CD4-positive, alpha-beta T cell treated with Interleukin-17A for 4 hours (primary cell): ENCODE results near the gene HOXD13.

Experiments used
- DNase-seq: peaks from one replicate; pipeline ENCODE4 v3.0.0-alpha.2; 2020; ENCODE audit warnings: mixed read lengths

The HOXD13 gene

DNA sequence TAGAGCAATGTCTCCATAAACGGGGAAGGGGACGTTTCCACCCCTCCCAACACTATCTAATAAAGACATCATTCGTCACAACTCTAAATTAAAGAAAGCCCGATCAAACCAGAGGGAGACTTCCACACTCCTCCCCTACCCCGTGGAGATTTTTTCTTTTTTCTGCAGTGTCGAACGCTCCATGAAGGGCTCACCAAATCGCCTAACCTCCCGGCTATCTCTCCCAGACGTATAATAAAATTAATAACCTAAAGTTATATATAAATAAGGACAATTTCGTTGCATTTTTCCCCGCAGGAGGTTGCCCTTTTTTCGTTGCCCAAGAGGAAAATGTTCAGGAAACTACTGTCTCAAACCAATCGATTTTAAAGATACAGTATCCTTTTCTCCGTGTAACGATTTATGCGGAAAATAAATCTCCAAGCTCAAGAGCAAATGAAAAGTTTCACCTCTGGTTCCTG is 11.1 kb upstream of the HOXD13 start:
- no peak for DNase-seq

DNA sequence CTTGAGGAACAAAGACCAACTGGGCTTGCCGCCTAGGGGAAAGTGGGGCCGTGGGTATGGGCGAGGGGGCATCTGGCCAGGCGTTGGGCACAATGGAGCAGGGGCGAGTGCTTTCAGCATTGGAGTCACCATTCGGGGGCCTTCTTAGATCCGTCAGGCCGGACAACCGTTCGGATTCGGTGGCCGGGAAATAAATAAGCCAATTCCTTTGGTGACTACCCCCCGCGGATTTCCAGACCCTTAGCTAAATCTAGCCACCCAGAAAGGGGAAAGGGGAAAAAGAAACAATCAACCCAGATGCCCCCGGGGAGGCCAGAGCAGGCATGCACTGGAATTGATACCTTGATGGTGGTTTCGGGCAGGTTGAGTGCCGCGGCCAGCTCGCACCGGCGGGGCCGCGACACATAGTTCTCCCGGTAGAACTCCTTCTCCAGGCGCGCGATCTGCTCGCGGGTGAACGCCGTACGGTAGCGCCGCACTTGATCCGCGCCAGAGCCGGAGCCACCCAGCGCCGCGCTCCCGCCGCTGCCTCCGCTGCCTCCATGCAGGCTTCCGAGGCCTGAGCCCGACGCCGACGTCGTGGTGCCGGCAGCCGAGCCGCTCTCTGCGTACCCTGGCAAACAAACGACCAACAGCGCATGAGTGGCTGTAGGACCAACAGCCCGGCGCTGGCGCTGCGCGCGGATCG is 10.5 kb upstream of the HOXD13 start:
- no peak for DNase-seq

DNA sequence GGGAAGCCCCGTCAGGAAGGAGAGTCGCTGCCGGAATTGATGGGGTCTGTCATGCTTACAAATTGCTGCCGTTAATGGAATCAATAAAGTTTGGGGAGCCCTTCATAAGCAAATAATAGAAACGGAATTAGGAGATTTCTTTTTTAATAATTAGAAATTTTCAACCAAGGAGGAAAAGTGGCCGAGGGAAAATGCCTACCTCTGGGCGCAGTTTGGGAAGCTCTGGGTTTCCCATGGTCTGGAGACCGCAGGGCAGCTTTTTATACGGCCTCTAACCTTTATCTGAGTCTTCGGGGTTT is 10.0 kb upstream of the HOXD13 start:
- no peak for DNase-seq

DNA sequence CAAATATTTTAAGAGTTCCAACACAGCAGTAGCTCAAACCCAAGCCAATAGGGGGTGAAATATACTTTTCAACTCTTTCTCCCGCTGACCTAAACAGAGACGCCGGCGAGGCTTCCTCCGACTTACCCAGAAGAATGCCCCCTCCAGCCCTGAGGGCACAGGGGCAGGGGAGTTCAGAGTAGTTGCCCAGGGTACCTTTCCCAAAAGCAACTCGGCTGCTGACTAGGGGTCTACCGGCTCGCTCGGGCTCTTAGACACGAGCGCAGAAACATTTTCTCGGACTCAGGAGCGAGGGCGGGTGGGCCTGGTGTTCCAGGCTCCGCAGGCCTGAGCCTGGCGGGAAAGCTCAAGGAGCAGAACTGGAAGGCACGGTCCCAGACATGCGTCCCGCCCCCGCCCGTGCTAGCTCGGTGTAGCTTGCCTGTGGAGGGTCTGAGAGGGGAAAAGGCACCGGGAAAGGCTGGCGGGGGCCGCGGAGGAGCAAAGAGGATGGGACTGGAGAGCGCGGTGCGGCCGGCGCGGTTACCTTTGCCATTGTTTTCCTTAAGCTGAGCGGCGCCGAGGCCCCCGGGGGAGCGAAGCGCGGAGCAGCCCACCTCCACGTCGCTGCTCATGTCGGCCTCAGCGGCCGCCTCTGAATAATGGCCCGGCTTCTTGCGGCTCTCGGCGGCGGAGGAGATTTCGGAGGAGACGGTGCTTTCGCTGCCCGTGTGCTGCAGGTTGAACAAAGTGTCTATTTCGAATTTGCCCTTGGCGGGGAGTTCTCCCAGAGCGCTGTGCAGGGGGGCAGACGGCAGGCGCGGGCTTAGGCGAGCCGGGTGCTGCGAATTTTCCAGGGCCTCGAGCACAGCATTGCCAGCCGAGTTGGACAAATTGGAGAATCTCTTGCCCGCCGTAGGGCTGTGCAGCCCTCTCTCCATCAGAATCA is 9.4 kb upstream of the HOXD13 start:
- DNase-seq = no peak

DNA sequence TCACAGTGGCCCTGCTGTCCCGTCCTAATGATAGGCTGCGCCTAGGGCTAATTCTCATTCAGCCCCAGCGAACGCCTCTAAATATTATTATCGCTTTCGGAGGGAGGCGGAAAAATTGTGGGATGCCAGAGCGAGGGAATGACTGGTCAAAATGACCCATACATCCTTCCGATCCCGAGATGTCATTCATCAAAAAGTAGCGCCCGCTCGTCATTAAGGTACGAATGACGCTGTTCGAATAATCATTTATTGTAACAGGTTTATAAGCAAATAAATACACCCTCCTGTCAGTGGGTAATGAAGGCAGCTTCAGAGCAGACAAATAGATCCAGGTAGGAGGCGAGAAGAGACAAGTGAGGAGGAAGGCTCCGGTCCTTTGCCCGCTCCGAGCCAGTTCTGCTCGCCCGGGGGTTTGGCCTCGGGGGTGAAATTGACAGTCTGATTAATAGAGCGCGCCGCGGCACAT is 8.7 kb upstream of the HOXD13 start, which contains the start of gene EVX2:
TSS of gene EVX2 (minus strand) at position 167 of the 466 bp plus-strand sequence. CDS start 186 bp downstream, outside the sequence.
- DNase-seq = no peak

DNA sequence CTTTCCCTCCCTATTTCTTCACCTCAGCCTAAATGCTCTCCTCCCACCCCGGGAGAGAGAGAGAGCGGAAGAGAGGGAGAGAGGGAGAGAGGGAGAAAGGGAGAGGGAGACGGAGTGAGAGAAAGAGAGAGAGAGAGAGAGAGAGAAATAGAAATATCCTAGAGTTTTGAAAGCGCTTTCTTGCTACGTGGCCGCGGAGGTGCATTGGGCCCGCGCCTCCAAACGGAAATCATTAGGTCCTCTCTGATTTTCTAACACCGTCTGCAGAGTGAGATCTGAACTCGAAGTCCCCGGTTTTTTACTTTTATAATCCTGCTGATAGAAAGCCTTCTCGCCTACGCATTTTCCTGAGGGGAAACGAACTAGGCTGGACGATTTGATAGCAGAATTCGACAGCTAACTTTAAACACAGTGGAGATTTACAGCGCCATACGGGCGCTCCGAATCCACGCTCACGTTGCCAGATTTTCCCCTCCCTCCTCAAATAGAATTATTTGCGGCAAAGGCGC is 7.9 kb upstream of the HOXD13 start:
- no peak for DNase-seq

DNA sequence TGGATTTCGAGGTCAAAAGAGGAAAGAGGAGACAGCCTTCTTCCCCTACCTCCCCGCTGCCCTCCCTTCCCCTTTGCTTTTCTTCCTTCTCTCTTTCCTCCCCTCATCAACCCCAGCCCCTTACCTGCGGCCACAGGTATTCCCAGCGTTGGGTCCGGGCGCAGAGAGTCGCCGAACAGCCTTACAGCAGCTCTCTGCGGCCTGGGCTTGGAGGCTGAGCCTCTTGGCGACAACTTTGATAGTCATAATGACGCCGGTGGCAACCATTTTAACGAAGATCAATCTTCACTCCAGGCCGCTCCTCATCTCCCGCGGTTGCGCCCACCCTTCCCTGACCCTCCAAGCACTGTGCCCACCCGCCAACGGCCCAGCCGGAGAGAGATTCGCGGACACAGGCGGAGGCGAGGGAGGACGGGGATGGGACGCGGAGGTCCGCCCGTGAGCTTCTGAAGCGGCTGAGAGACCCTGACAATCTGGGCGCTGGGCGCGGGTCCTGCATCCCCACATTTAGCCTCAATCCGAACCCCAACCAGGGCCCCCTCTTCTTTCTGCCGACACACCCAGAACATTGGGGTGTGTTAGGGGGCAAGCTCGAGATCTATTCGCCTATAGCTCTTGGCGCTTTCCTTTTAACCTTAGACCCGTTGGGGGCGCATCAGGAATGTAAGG is 7.3 kb upstream of the HOXD13 start:
- no peak for DNase-seq

DNA sequence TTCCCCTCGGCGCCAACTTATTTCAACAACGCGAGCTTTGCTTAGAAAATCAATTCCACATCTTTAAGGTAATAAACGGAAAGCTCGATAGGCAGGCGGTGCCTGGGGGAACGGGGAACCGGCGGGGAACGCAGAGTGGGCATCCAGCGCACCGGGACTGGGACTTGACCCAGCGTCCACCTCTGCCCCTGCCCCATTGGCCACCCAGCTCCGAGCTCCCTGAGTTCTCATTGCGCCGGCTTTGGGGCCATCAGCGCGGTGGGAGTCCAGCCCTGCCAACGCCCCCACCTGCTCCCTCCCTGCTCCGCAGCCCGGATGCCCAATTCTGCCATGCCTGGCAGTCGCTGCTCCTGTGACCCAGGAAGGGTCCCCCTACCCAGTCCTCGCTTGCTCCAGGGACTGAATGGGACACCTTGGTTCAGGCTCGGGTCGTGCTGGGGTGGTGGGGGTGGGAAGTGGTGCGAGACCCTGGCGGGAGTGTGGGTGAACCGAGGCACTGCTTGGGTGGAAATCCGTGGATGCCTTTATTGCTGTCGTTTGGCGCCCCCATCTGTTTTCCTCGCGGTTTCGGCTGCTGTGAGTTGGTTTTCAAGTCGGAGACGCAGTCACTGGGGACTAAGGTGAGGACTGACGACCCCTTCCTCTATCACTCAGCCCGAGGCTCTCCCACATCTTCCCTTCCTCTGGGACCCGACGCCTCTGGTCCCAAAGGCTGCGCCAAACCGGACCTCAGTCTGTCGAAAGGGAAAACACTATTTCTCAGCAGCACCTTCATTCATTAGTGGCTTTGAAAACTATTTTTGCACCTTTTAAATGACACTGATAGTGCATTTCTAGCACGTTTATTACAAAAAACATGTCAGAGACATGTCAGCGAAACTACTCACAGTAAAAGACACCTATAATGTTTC is 6.4 kb upstream of the HOXD13 start:
- DNase-seq = no peak

DNA sequence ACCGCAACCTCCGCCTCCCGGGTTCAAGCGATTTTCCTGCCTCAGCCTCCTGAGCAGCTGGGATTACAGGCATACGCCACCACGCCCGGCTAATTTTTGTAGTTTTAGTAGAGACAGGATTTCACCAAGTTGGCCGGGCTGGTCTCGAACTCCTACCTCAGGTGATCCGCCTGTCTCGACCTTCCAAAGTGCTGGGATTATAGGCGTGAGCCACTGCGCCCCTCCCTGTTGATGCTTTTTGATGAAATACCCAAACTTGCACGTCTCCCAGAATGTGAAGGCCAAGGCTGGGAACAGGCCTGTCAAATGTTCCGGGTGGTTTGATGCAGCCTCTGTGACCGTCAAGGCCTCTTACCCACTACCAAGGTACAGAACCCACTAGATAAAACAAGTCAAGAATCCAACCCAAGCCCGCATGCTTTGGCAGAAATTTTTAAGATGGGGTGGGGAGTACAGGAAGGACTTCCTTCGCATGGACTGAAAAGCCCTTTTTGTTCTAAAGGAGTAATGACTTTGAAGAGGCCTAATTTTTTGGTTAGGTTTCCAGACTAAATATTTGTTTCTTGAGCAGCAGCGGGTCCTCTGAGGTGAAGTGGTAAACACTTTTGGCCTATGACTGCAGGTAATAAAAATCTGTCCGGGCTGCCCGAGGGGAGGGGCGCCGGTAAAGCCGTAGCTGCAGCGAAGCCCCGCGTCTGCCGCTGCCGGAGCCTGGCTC is 5.0 kb upstream of the HOXD13 start:
- no peak for DNase-seq

DNA sequence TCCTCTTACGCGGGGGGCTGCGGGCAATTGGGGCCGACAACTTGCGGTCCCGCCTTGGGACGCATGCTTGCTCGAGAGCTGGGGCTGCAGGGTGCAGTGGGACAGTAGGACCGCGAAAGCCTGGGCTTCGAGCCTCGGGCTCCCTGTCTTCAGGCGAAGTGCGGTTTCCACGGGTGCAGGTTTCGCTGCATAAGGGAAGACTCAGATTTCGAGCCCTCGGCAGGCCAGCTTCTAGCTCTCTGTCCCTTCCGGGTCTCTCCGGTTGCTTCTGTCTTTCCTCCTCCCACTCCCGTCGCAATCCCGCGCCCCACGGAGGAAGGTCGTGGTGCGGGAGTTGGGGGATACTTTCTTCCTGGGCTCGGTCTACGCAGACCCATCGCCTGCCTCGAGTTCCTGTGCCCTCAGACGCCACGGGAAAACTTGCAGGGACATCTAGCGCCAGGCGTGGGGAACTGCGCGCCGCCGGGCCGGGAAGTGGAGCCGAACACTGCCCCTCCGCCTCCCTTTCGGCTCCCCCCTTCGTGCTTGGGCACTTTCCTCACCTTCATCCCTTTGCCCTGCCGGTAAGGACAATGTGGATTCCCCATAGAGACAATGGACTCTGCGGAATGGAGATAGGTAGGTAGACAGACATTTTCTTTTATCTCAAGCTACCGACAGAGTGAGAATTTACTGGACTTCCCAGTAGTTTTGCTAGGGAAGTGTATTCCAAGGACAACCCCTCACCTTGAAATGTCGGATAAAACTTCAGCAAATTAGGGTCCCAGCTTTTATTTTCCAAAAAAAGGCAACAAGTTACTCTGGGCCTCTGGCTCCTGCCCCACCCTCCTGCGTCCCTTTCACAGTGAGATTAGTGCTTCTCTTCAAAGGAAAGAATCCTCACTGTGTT is 4.2 kb upstream of the HOXD13 start:
- peak; percentile 27 for DNase-seq

DNA sequence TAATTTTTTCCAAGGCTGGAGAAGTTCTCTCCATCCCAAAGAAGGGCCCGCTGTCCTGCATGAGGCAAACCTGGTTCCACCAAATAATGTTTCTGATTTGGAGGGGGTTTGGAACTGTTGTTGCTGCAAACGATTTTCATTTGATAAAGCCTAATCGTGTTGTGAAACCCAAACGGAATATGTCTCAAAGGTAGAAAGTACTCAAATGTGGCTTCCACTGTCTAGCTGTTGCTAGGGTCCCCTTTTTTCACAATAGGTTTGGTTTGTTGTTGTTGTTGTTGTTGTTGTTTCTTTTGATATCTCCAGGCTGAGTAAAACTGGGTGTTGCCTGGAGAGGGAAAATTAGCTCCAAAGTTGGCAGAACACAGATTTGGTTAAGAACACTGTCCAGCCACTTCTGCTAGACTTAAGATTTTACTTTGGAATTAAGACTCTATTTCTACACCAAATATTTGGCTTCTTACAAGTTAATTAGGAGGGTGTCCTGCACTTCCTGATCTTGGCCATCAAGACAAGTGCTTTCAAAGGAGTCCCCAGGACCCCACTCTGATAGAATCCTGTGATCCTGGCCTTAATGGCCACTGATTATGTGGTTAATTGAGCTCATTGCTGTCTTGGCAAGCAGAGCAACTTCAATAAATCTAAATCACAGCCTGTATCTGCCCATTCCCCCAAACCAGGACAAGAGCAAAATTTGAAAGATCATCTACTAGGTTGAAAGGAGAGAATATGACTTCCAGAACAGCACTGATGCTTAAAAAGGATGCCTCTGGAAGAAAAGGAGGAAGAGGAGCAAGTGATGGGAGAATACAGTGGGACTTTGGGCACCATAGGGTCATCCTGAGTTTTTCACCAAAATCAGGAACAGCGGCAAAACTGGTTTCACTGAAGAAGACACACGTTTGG is 3.3 kb upstream of the HOXD13 start:
- no peak for DNase-seq

DNA sequence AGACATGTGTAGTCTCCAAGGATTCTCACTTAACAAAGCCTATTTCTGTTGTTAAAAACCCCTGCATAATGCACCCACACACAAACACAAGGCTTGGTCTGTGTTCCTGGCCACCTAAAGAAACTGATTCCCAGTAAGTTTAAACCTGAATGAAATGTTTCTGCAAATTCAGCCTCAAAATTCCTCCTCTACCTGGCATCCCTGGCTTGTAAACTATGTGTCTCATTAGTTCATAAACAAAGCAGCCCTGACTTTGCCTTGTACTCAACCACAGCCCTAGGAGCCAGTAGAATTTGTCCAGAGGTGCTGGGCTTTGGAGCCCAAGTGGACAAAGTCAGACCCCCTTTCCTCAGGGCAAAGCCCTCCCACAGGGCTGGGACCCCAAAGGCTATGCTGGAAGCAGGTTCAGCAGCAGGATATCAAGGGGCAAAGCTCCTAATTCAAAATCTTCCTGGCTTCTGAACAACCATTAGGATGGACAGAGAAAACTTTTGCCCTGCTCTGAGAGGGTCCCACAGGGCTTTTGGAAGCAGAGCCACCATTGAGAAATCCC is 2.6 kb upstream of the HOXD13 start:
- no peak for DNase-seq

DNA sequence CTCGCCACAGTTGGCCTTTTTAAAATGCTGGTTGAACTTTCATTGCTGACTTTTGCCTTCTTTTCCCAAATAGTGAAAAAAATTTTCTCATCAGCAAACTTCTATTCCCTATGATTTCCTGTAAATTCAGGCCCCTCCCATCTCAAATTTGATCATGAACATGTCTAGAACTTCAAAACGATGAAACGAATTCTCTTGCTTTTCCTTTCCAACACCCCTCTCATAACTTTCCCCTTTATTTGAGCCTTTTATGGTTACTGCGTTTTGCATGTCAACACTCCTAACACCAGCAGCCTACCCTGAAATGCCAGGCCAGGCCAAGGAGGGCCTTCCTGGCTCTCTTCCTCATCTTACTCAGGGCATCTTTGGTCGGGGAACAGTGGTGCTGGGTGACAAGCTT is 1.7 kb upstream of the HOXD13 start:
- DNase-seq = no peak

DNA sequence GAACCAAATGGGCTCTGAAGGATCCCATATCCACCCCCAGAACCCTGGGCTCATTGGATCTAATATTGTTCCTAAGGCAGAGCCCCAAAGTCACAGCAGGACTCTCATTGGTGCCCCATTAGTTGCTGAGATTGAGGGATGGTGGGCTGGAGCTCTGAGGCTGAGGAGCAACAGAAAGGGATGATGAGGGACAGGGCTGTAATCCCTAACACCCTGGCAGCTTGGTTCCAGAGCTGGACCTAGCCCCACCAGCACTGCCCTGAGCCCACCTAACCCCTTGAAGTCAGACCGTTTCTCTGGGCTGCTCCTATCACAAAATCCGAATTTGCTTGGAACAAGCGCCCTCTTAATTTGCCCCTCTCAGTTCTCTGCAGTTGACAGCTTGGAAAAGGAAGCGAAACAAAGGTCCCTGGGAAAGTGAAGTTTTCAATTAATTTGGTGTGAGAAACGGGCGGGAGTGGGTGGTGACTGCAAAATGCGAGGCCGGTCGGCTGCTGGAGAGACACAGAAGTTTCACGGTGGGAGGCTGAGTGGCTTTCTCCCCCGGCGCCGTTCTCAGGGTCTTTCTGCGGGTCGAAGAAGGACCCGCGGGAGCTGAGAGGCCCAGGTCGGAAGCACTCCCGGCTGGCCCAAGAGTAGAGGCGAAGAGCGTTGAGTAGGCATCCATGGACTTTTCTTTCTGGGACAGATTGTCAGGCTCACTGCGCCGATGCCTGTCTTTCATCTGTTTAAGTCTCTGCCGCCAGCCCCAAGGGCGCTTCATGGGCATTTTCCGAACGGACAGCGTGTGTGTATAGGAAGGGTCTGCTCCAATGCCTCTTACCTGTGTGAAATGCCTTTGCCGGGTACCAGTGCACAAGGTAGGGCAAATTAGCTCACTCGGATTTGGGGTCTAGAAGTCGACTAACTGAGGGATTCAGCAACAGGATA is 927 bp upstream of the HOXD13 start:
- DNase-seq = no peak

DNA sequence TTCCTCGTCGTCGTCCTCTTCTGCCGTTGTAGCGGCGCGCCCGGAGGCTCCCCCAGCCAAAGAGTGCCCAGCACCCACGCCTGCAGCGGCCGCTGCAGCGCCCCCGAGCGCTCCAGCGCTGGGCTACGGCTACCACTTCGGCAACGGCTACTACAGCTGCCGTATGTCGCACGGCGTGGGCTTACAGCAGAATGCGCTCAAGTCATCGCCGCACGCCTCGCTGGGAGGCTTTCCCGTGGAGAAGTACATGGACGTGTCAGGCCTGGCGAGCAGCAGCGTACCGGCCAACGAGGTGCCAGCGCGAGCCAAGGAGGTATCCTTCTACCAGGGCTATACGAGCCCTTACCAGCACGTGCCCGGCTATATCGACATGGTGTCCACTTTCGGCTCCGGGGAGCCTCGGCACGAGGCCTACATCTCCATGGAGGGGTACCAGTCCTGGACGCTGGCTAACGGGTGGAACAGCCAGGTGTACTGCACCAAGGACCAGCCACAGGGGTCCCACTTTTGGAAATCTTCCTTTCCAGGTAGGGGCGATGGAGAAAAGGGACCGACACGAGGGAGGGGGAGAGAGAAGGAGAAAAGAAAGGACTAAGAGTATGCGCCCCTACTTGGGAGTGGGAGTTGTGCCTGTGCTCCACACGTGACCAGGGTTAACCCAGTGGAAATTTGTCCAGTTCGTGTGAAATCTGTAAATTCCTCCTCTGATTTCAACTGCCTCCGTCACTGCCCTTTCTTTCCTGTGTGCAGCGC is 800 bp downstream of the HOXD13 start:
- no peak for DNase-seq

DNA sequence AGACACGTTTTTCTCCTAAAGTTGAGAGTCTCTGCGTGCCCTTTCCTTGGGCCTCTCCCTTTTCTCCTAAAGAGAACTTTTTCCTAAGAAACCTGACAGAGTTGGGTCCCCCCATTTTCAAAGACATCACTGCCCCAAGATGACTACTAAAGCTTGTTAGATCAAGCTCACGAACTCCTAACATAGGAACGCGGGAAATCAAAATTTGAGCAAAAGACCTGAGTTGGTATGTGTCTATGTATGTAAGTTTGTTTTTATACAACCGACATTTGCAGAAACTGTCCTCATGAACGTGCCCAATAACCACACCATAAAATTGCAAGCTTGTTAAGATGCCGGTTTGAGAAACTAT is 1.4 kb downstream of the HOXD13 start:
- DNase-seq = no peak

DNA sequence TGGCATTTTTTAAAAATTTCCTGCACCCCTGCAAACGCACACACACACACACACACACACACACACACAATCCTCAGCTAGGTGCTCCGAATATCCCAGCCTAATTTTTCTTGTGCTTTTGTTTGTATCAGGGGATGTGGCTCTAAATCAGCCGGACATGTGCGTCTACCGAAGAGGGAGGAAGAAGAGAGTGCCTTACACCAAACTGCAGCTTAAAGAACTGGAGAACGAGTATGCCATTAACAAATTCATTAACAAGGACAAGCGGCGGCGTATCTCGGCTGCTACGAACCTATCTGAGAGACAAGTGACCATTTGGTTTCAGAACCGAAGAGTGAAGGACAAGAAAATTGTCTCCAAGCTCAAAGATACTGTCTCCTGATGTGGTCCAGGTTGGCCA is 1.8 kb downstream of the HOXD13 start:
- no peak for DNase-seq
